ENCODE measurements around the gene DTD1.

DNA sequence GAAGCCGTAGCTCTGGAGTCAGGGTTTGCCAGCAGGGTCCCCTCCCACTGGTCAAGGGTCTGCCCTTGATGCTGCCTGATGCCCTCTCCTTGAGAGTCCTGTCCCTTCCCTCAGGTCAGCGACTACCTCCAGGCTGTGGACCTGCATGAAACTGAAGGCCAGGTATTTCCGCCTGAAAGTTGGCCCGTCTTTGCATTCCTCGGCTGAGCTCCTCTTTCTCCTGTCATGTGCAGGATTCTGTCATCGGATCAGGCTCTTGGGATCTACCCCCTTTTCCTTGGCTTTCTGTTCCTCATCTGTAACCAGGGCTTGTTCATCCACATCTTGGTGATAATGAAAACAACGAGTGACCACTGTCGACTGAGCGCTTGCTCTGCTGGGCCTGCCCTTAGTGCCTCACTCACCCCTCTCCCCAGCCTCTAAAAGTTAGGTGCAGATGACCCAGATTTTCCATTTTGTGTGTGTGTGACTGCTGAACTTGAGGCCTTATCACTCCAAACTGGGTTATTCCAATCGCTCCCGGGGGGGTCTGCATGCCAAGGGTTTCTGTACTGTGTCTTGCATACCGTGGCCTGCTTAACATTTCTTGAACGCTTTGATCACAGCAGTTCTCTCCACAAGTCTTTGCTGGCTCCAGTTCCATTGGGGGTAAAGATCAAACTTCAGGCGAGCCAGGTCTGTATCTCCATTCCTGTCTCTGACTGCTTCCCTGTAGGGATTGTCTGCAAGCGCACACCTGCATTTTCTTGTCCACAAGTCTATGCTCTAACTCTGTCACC lies 81.6 kb downstream of the DTD1 start:
- TF ChIP-seq EZH2 (IDR thresholded peaks at IDR 0.05; ENCODE audit: borderline replicate concordance, low read depth, low read length, poor library complexity, severe bottlenecking) (no peak), CTCF (conservative IDR thresholded peaks at IDR 0.05; ENCODE audit: low read depth, low read length) (no peak)

Measured in A673 (cell line).